Stimulated activated CD4-positive, alpha-beta T cell treated with anti-CD3 and anti-CD28 coated beads, Interleukin-15, amount 100 ng/mL, for 1 hour (primary cell): ENCODE data around the gene ISYNA1.

Experiments used
- DNase-seq, 2 donors: peaks; one replicate each; pipeline ENCODE4 v3.0.0-alpha.2; 2020; ENCODE audit warnings: low read depth in 1 of 2, low spot score in 1 of 2

Gene ISYNA1

GRCh38 chr19:18433015-18433691 is 4.8 kb downstream of the ISYNA1 start:
- no peak for DNase-seq

- no peak for DNase-seq
These were observed 5.5 kb downstream of the ISYNA1 start for GRCh38 chr19:18432275-18433014.

GRCh38 chr19:18431351-18432197 is 6.4 kb downstream of the ISYNA1 start:
- DNase-seq = no peak

GRCh38 chr19:18430417-18431144 is 7.4 kb downstream of the ISYNA1 start:
- no peak for DNase-seq

GRCh38 chr19:18429717-18430416 is 8.1 kb downstream of the ISYNA1 start:
- no peak for DNase-seq

GRCh38 chr19:18428787-18429674 is 8.9 kb downstream of the ISYNA1 start:
- DNase-seq = peak; percentile 56 to 71

GRCh38 chr19:18428173-18428786 is 9.7 kb downstream of the ISYNA1 start:
- no peak for DNase-seq

GRCh38 chr19:18427743-18428113 is 10.2 kb downstream of the ISYNA1 start:
- no peak for DNase-seq

GRCh38 chr19:18427080-18427742 is 10.7 kb downstream of the ISYNA1 start:
- no peak for DNase-seq

GRCh38 chr19:18426416-18426767 is 11.5 kb downstream of the ISYNA1 start:
- DNase-seq = no peak

- DNase-seq = no peak
These were observed 12.2 kb downstream of the ISYNA1 start for GRCh38 chr19:18425515-18426415.

GRCh38 chr19:18424890-18425514 is 12.9 kb downstream of the ISYNA1 start:
- no peak for DNase-seq

GRCh38 chr19:18424122-18424889 is 13.6 kb downstream of the ISYNA1 start:
- no peak for DNase-seq

- no peak for DNase-seq
These were observed 14.5 kb downstream of the ISYNA1 start for GRCh38 chr19:18423258-18424020.

GRCh38 chr19:18422530-18423191 is 15.3 kb downstream of the ISYNA1 start:
- DNase-seq = no peak
